HEK293 (cell line): ENCODE results near the gene CDYL2.

Experiments used
- CTCF ChIA-PET: fragments of 350-600 bp; formaldehyde crosslinking; extraction: SDS; loops from one replicate; lab custom pipeline; 2021; ENCODE audit warnings: antibody characterized with exemption; lab: Yijun Ruan, JAX
- POLR2A ChIA-PET: fragments of 300-600 bp; formaldehyde crosslinking; extraction: SDS; loops from one replicate; lab custom pipeline; 2020; ENCODE audit warnings: antibody characterized with exemption, inconsistent platforms; lab: Yijun Ruan, JAX
- H3K27ac ChIP-seq: fragments of 200-500 bp; sonication (Bioruptor generic); 2 replicates; pipeline ENCODE4 v1.5.1; 2014; ENCODE audit warnings: low read depth, low read length, control low read depth, inconsistent platforms; ENCODE audit errors: extremely low read depth
- H3K36me3 ChIP-seq, 2 experiments: fragments of 200-500 bp in 1 of 2; sonication (Bioruptor generic) in 1 of 2; 1 replicate in 1 of 2; 2 replicates in 1 of 2; pipeline ENCODE4 v1.5.1; 2014 to 2017; ENCODE audit warnings: inconsistent platforms in 2 of 2, low read length in 2 of 2; ENCODE audit not compliant: control insufficient read depth in 2 of 2, insufficient read depth in 1 of 2
- H3K4me1 ChIP-seq: fragments of 200-500 bp; sonication (Bioruptor generic); 2 replicates; pipeline ENCODE4 v1.5.1; 2014; ENCODE audit warnings: mild to moderate bottlenecking, low read length, inconsistent platforms; ENCODE audit not compliant: control insufficient read depth, insufficient read depth
- H3K4me3 ChIP-seq: 2 replicates; pipeline ENCODE4 v1.5.1; 2011; ENCODE audit warnings: low read depth, mild to moderate bottlenecking, control low read depth, low read length, moderate library complexity
- H3K9me3 ChIP-seq: fragments of 200-500 bp; sonication (Bioruptor generic); 2 replicates; pipeline ENCODE4 v1.5.1; 2014; ENCODE audit warnings: low read depth, low read length, inconsistent platforms; ENCODE audit not compliant: control insufficient read depth, insufficient read depth
- AEBP2 ChIP-seq: fragments of 450-650 bp; formaldehyde crosslinking; IDR thresholded peaks from 2 replicates; pipeline ENCODE4 v1.5.1; 2016; ENCODE audit warnings: missing biosample characterization, missing genetic modification characterization, borderline replicate concordance
- GLIS2 ChIP-seq: fragments of 450-650 bp; formaldehyde crosslinking; IDR thresholded peaks from 2 replicates; pipeline ENCODE4 v1.5.1; 2016; ENCODE audit warnings: missing biosample characterization, missing genetic modification characterization
- IKZF3 ChIP-seq: fragments of 450-650 bp; IDR thresholded peaks from 2 replicates; pipeline ENCODE4 v1.5.0; 2018; ENCODE audit warnings: missing biosample characterization, mild to moderate bottlenecking, missing genetic modification characterization, moderate library complexity
- KLF10 ChIP-seq: fragments of 450-650 bp; IDR thresholded peaks from 2 replicates; pipeline ENCODE4 v1.5.1; 2018; ENCODE audit warnings: missing biosample characterization, mild to moderate bottlenecking, missing genetic modification characterization
- KLF7 ChIP-seq: fragments of 450-650 bp; formaldehyde crosslinking; IDR thresholded peaks from 2 replicates; pipeline ENCODE4 v1.5.1; 2016; ENCODE audit warnings: missing biosample characterization, missing genetic modification characterization, borderline replicate concordance
- PRDM2 ChIP-seq: fragments of 450-650 bp; formaldehyde crosslinking; IDR thresholded peaks from 2 replicates; pipeline ENCODE4 v1.5.1; 2016; ENCODE audit warnings: missing biosample characterization, missing genetic modification characterization, borderline replicate concordance
- SCRT2 ChIP-seq: fragments of 450-650 bp; formaldehyde crosslinking; IDR thresholded peaks from 2 replicates; pipeline ENCODE4 v1.5.1; 2016; ENCODE audit warnings: missing biosample characterization, missing genetic modification characterization
- ZBTB17 ChIP-seq: fragments of 450-650 bp; formaldehyde crosslinking; IDR thresholded peaks from 2 replicates; pipeline ENCODE4 v1.5.1; 2016; ENCODE audit warnings: missing biosample characterization, missing genetic modification characterization
- ZBTB26 ChIP-seq: fragments of 450-650 bp; formaldehyde crosslinking; optimal IDR thresholded peaks from 2 replicates; pipeline ENCODE3; 2016; ENCODE audit warnings: missing biosample characterization, mild to moderate bottlenecking, missing genetic modification characterization
- ZFP3 ChIP-seq: fragments of 450-650 bp; formaldehyde crosslinking; IDR thresholded peaks from 2 replicates; pipeline ENCODE4 v1.5.1; 2016; ENCODE audit warnings: low read depth, missing biosample characterization, missing genetic modification characterization
- ZNF132 ChIP-seq: fragments of 450-650 bp; formaldehyde crosslinking; IDR thresholded peaks from 2 replicates; pipeline ENCODE4 v1.5.1; 2017; ENCODE audit warnings: missing biosample characterization, missing genetic modification characterization, borderline replicate concordance
- ZNF157 ChIP-seq: fragments of 450-650 bp; formaldehyde crosslinking; IDR thresholded peaks from 2 replicates; pipeline ENCODE4 v1.5.1; 2016; ENCODE audit warnings: missing biosample characterization, missing genetic modification characterization
- ZNF19 ChIP-seq: fragments of 450-650 bp; formaldehyde crosslinking; IDR thresholded peaks from 2 replicates; pipeline ENCODE4; 2016; ENCODE audit warnings: missing biosample characterization, missing genetic modification characterization, low read depth
- ZNF292 ChIP-seq: fragments of 450-650 bp; formaldehyde crosslinking; IDR thresholded peaks from 2 replicates; pipeline ENCODE4 v1.5.1; 2016; ENCODE audit warnings: low read depth, missing biosample characterization, missing genetic modification characterization, borderline replicate concordance
- ZNF350 ChIP-seq: fragments of 450-650 bp; formaldehyde crosslinking; IDR thresholded peaks from 2 replicates; pipeline ENCODE4 v1.5.0; 2017; ENCODE audit warnings: missing biosample characterization, mild to moderate bottlenecking, missing genetic modification characterization
- ZNF366 ChIP-seq: fragments of 450-650 bp; formaldehyde crosslinking; conservative IDR thresholded peaks from 2 replicates; pipeline ENCODE4 v1.5.1; 2016; ENCODE audit warnings: missing biosample characterization, missing genetic modification characterization
- ZNF426 ChIP-seq: fragments of 450-650 bp; formaldehyde crosslinking; IDR thresholded peaks from 2 replicates; pipeline ENCODE4 v1.5.1; 2017; ENCODE audit warnings: missing biosample characterization, missing genetic modification characterization, mild to moderate bottlenecking, inconsistent platforms, moderate library complexity
- ZNF544 ChIP-seq: fragments of 450-650 bp; formaldehyde crosslinking; IDR thresholded peaks from 2 replicates; pipeline ENCODE4 v1.5.0; 2017; ENCODE audit warnings: missing biosample characterization, missing genetic modification characterization
- ZNF560 ChIP-seq: fragments of 450-650 bp; formaldehyde crosslinking; IDR thresholded peaks from 2 replicates; pipeline ENCODE4 v1.5.1; 2017; ENCODE audit warnings: missing biosample characterization, missing genetic modification characterization, borderline replicate concordance
- ZNF596 ChIP-seq: fragments of 450-650 bp; IDR thresholded peaks from 2 replicates; pipeline ENCODE4 v1.5.0; 2018; ENCODE audit warnings: missing biosample characterization, mild to moderate bottlenecking, missing genetic modification characterization, moderate library complexity
- ZNF670 ChIP-seq: fragments of 450-650 bp; formaldehyde crosslinking; IDR thresholded peaks from 2 replicates; pipeline ENCODE4 v1.5.1; 2016; ENCODE audit warnings: missing biosample characterization, missing genetic modification characterization, low read depth
- ZNF776 ChIP-seq: fragments of 450-650 bp; formaldehyde crosslinking; IDR thresholded peaks from 2 replicates; pipeline ENCODE4 v1.5.0; 2017; ENCODE audit warnings: missing biosample characterization, missing genetic modification characterization, borderline replicate concordance
- ZNF792 ChIP-seq: fragments of 450-650 bp; formaldehyde crosslinking; IDR thresholded peaks from 2 replicates; pipeline ENCODE4 v1.5.1; 2016; ENCODE audit warnings: missing biosample characterization, missing genetic modification characterization

CDYL2 gene

GRCh38 chr16:80809366-80809765, 5.0 kb upstream of the CDYL2 start:
- ChIA-PET POLR2A (no interaction called here), CTCF (interaction anchor here (0.6 to 1.7 kb wide), 3 partner anchors 16 to 573 kb away, joined by 3 to 7 read pairs (median 3); no protein-coding TSS in a partner anchor)
- H3K4me1 ChIP-seq: no peaks in the 10 kb centered on the region

DNA sequence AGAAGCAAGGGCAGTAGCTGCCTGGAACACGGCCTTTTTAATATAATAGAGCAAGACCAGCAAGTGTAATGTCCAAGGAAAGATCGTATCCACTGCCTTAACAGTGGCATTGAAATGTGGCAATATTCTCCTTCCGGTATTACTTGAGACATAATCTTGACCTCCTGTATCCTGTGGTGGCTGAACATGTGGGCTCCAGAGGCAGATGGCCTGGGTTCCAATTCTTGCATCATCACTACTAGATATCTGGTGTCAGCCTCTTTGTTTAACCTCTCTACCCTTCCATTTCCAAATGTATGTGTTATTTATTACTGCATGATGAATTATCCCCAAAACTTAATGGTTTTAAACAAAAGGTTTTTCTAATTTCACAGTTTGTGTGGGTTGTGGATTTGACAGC, 3.5 kb upstream of the CDYL2 start:
- POLR2A ChIA-PET: no interaction called here
- no peak overlapping the region for H3K4me3 ChIP-seq
- no peaks in the 10 kb centered on the region for H3K36me3 ChIP-seq
- H3K27ac ChIP-seq: no peak overlapping the region
- CTCF ChIA-PET: interaction anchor here (0.6 to 2.5 kb wide), 4 partner anchors 17 to 281 kb away, joined by 4 to 13 read pairs (median 6); no protein-coding TSS in a partner anchor
- H3K9me3 ChIP-seq: no peaks in the 10 kb centered on the region
- H3K4me1 ChIP-seq: no peaks in the 10 kb centered on the region
- TF ChIP-seq ZNF350 (tag by site-specific recombination) (no peak), SCRT2 (tag by site-specific recombination) (no peak), ZNF670 (no peak), ZBTB17 (tag by site-specific recombination) (no peak), ZNF366 (tag by site-specific recombination) (no peak), ZNF596 (tag by site-specific recombination) (no peak), ZNF776 (no peak), ZNF544 (no peak), ZNF560 (tag by site-specific recombination) (no peak), ZNF426 (tag by site-specific recombination) (no peak), ZNF132 (tag by site-specific recombination) (no peak), IKZF3 (tag by site-specific recombination) (no peak)

More at GRCh38 chr16:80809366-80809765, 5.0 kb upstream of the CDYL2 start:
- Histone ChIP-seq H3K27ac (no peak overlapping the region), H3K9me3 (no peaks in the 10 kb centered on the region), H3K36me3 (no peaks in the 10 kb centered on the region), H3K4me3 (no peak overlapping the region)
- TF ChIP-seq ZFP3 (tag by site-specific recombination) (no peak), ZNF792 (no peak), GLIS2 (tag by site-specific recombination) (no peak), PRDM2 (tag by site-specific recombination) (no peak), ZNF19 (tag by site-specific recombination) (no peak), KLF7 (tag by site-specific recombination) (no peak), ZBTB26 (tag by site-specific recombination) (no peak), AEBP2 (tag by site-specific recombination) (no peak), ZNF157 (tag by site-specific recombination) (no peak), ZNF292 (no peak), KLF10 (tag by site-specific recombination) (no peak)
